Right ventricle myocardium superior (tissue), 1 donor: Measurements from ENCODE around the gene DAD1. TPM values are rescaled to one million over a fixed set of nuclear protein-coding genes. Genes with fewer than 3 reads are reported as not detected.
"Not testable (repeated sequence)": the region's sequence is repeated elsewhere in the genome, so short reads cannot be mapped to it uniquely, and the experiment has no call there.

Experiments used
- ATAC-seq: fragments of 200-7000 bp; cut with Tn5 transposase; one replicate; pipeline ENCODE4 v1.9.1; 2020; ENCODE audit warnings: mild to moderate bottlenecking; ENCODE audit not compliant: poor library complexity
- DNase-seq: peaks from one replicate; pipeline ENCODE4 v3.0.0-alpha.2; 2020
- intact Hi-C: fragments of 100-400 bp; cut with DNase I; formaldehyde crosslinking; loops from one replicate; pipeline ENCODE4 v1.11.2; 2022
- total RNA-seq: library from RNA; stranded (reverse); fragmentation: NEBNext Ultra II Directional; extraction: Animal tissue kit (Norgen Biotek cat#: 25700); gene quantifications from one replicate; pipeline ENCODE4 v1.2.1, GENCODE V29; 2021
- donor health status: DM: no; HTN: yes; CAD: no; lungs with severe emphysema.

Gene DAD1
- total RNA-seq, 1 donor from 2014 or later = 124 TPM

GRCh38 chr14:22546722-22547071 lies 42.3 kb downstream of the DAD1 start:
- no peak for DNase-seq
- ATAC-seq = no peak
- intact Hi-C loops = no loop called here

GRCh38 chr14:22545842-22546721 lies 42.9 kb downstream of the DAD1 start:
- no peak for DNase-seq
- no peak for ATAC-seq
- intact Hi-C loops = no loop called here

- DNase-seq = no peak
- intact Hi-C loops = no loop called here
- no peak for ATAC-seq
Observed at GRCh38 chr14:22544881-22545420, 44.1 kb downstream of the DAD1 start.

GRCh38 chr14:22544406-22544805 lies 44.6 kb downstream of the DAD1 start:
- no peak for ATAC-seq
- DNase-seq = no peak
- intact Hi-C loops = no loop called here

- DNase-seq, intact Hi-C loops, ATAC-seq: not testable (repeated sequence)
Observed at GRCh38 chr14:22543570-22544357, 45.3 kb downstream of the DAD1 start.

- intact Hi-C loops = no loop called here
- no peak for DNase-seq
Observed at GRCh38 chr14:22542360-22542759, 46.7 kb downstream of the DAD1 start.

GRCh38 chr14:22541721-22542120 lies 47.3 kb downstream of the DAD1 start:
- no peak for ATAC-seq
- intact Hi-C loops = no loop called here

More at GRCh38 chr14:22542360-22542759, 46.7 kb downstream of the DAD1 start:
- ATAC-seq = no peak

GRCh38 chr14:22540811-22541360 lies 48.1 kb downstream of the DAD1 start:
- ATAC-seq (no peak), DNase-seq (no peak)
- intact Hi-C loops = no loop called here

More at GRCh38 chr14:22541721-22542120, 47.3 kb downstream of the DAD1 start:
- DNase-seq = no peak

- DNase-seq (no peak), ATAC-seq (no peak)
- intact Hi-C loops = no loop called here
Observed at GRCh38 chr14:22540293-22540692, 48.7 kb downstream of the DAD1 start.

- intact Hi-C loops = no loop called here
Observed at GRCh38 chr14:22539831-22540230, 49.2 kb downstream of the DAD1 start.

GRCh38 chr14:22538671-22539228 lies 50.3 kb downstream of the DAD1 start:
- DNase-seq (no peak), ATAC-seq (no peak)
- intact Hi-C loops = no loop called here

More at GRCh38 chr14:22539831-22540230, 49.2 kb downstream of the DAD1 start:
- DNase-seq = no peak
- ATAC-seq = no peak

GRCh38 chr14:22537436-22538310 lies 51.4 kb downstream of the DAD1 start:
- intact Hi-C loops = no loop called here
- no peak for ATAC-seq
- no peak for DNase-seq

- intact Hi-C loops = no loop called here
- DNase-seq (no peak), ATAC-seq (peak; percentile 75)
Observed at GRCh38 chr14:22536853-22537338, 52.1 kb downstream of the DAD1 start.

- intact Hi-C loops = no loop called here
- ATAC-seq = no peak
- no peak for DNase-seq
Observed at GRCh38 chr14:22535916-22536315, 53.1 kb downstream of the DAD1 start.

- intact Hi-C loops = no loop called here
- no peak for DNase-seq
- no peak for ATAC-seq
Observed at GRCh38 chr14:22535126-22535525, 53.9 kb downstream of the DAD1 start.

- no peak for ATAC-seq
- intact Hi-C loops = no loop called here
- DNase-seq = no peak
Observed at GRCh38 chr14:22534547-22534946, 54.5 kb downstream of the DAD1 start.

GRCh38 chr14:22533739-22534359 lies 55.2 kb downstream of the DAD1 start:
- ATAC-seq (no peak), DNase-seq (no peak)
- intact Hi-C loops = no loop called here
